K562 (cell line): ENCODE results near the gene NTRK1. TPM values are rescaled to one million over a fixed set of nuclear protein-coding genes. Genes with fewer than 3 reads are reported as not detected.
A peak's percentile ranks its signal among the peaks of the same experiment; 100 is the strongest.

ENCODE experiments used
- ARID1B ChIP-seq: fragments of 450-650 bp; IDR thresholded peaks from 2 replicates; pipeline ENCODE4 v1.6.1; 2016; ENCODE audit warnings: antibody characterized with exemption, mild to moderate bottlenecking, inconsistent platforms
- ASH1L ChIP-seq: fragments of 450-650 bp; IDR thresholded peaks from 2 replicates; pipeline ENCODE4 v1.6.1; 2018; ENCODE audit warnings: borderline replicate concordance, mild to moderate bottlenecking, low read depth; ENCODE audit not compliant: partially characterized antibody
- ATF3 ChIP-seq, 2 experiments: fragments of 450-650 bp in 1 of 2; sonication (generic) in 1 of 2; formaldehyde crosslinking in 1 of 2; IDR thresholded peaks in 1 of 2; conservative IDR thresholded peaks in 1 of 2; 2 replicates each; pipeline versions ENCODE4 v1.6.1 to v1.8.1; 2016 to 2023; ENCODE audit warnings: mild to moderate bottlenecking in 2 of 2, moderate library complexity in 2 of 2, inconsistent platforms in 1 of 2, missing genetic modification reagents in 1 of 2
- CREB5 ChIP-seq: fragments of 250-450 bp; sonication (Bioruptor Pico); IDR thresholded peaks from 2 replicates; pipeline ENCODE4 v1.5.0; 2020; ENCODE audit warnings: mild to moderate bottlenecking
- DPF2 ChIP-seq: fragments of 450-650 bp; IDR thresholded peaks from 2 replicates; pipeline ENCODE4 v1.6.1; 2016
- EWSR1 ChIP-seq: fragments of 450-650 bp; IDR thresholded peaks from 2 replicates; pipeline ENCODE4 v1.6.1; 2018; ENCODE audit warnings: borderline replicate concordance, mild to moderate bottlenecking, low read depth, moderate library complexity; ENCODE audit not compliant: partially characterized antibody
- FOXJ2 ChIP-seq: fragments of 200-800 bp; sonication (Bioruptor generic); IDR thresholded peaks from 2 replicates; pipeline ENCODE4 v1.6.1; 2016; ENCODE audit warnings: missing genetic modification characterization, missing compliant biosample characterization
- MXD1 ChIP-seq: fragments of 250-450 bp; sonication (Bioruptor Pico); IDR thresholded peaks from 2 replicates; pipeline ENCODE4 v1.8.0; 2021; ENCODE audit warnings: borderline replicate concordance, mild to moderate bottlenecking, moderate library complexity; ENCODE audit not compliant: poor library complexity, severe bottlenecking
- NBN ChIP-seq: fragments of 450-650 bp; IDR thresholded peaks from 2 replicates; pipeline ENCODE4 v1.6.1; 2016; ENCODE audit warnings: low read depth, mild to moderate bottlenecking
- NONO ChIP-seq, 2 experiments: fragments of 200-400 bp in 1 of 2; fragments of 450-650 bp in 1 of 2; formaldehyde crosslinking in 1 of 2; IDR thresholded peaks; 2 replicates each; pipeline ENCODE4 v1.6.1; 2017; ENCODE audit warnings: low read depth in 2 of 2, mild to moderate bottlenecking in 2 of 2, moderate library complexity in 2 of 2, low read length in 1 of 2
- NR2C2 ChIP-seq, 2 experiments: fragments of 200-800 bp in 1 of 2; sonication (Bioruptor generic) in 1 of 2; sonication (generic) in 1 of 2; formaldehyde crosslinking in 1 of 2; IDR thresholded peaks; 2 replicates each; pipeline versions ENCODE4 v1.6.1 to v1.8.0; 2016 to 2022; ENCODE audit warnings: mild to moderate bottlenecking in 1 of 2, missing compliant biosample characterization in 1 of 2, missing genetic modification characterization in 1 of 2, missing genetic modification reagents in 1 of 2
- NR4A1 ChIP-seq, 2 experiments: fragments of 250-450 bp in 1 of 2; fragments of 450-650 bp in 1 of 2; sonication (Bioruptor Pico) in 1 of 2; IDR thresholded peaks; 2 replicates each; pipeline versions ENCODE4 v1.4.0 to v1.6.1; 2016 to 2020; ENCODE audit warnings: mild to moderate bottlenecking in 2 of 2, missing compliant biosample characterization in 1 of 2, missing genetic modification characterization in 1 of 2, moderate library complexity in 1 of 2
- PHF20 ChIP-seq: fragments of 450-650 bp; IDR thresholded peaks from 2 replicates; pipeline ENCODE4 v1.6.1; 2018; ENCODE audit not compliant: partially characterized antibody
- PML ChIP-seq: IDR thresholded peaks from 2 replicates; pipeline ENCODE4 v1.6.1; 2012; ENCODE audit warnings: low read length, inconsistent platforms
- POLR2AphosphoS2 ChIP-seq: IDR thresholded peaks from 2 replicates; pipeline ENCODE4 v1.6.1; 2012; ENCODE audit warnings: low read length, improper control_type of control experiment
- RBM22 ChIP-seq: fragments of 200-400 bp; formaldehyde crosslinking; IDR thresholded peaks from 2 replicates; pipeline ENCODE4 v1.6.1; 2018; ENCODE audit warnings: low read length, low read depth; ENCODE audit not compliant: poor library complexity, severe bottlenecking
- RNF2 ChIP-seq: sonication (generic); IDR thresholded peaks from 2 replicates; pipeline ENCODE4 v1.6.1; 2016
- SIN3A ChIP-seq, 2 experiments: fragments of 150-350 bp in 1 of 2; IDR thresholded peaks; 2 replicates each; pipeline ENCODE4 v1.6.1; 2011 to 2016; ENCODE audit warnings: borderline replicate concordance in 2 of 2, low read depth in 2 of 2, low read length in 2 of 2, mild to moderate bottlenecking in 2 of 2, moderate library complexity in 2 of 2; ENCODE audit not compliant: control insufficient read depth in 1 of 2
- TAF15 ChIP-seq: fragments of 200-400 bp; formaldehyde crosslinking; IDR thresholded peaks from 2 replicates; pipeline ENCODE4 v1.6.1; 2017; ENCODE audit warnings: mild to moderate bottlenecking, low read depth, low read length, moderate library complexity
- TAF7 ChIP-seq: fragments of 450-650 bp; IDR thresholded peaks from 2 replicates; pipeline ENCODE4 v1.6.1; 2016; ENCODE audit warnings: missing genetic modification characterization, missing compliant biosample characterization
- TCFL5 ChIP-seq: fragments of 250-450 bp; sonication (Bioruptor Pico); conservative IDR thresholded peaks from 2 replicates; pipeline ENCODE4 v1.6.1; 2021; ENCODE audit warnings: mild to moderate bottlenecking, moderate library complexity, matching md5 sums
- TRIM24 ChIP-seq, 2 experiments: fragments of 450-650 bp; IDR thresholded peaks; 2 replicates each; pipeline ENCODE4 v1.6.1; 2016
- ZBED1 ChIP-seq: IDR thresholded peaks from 2 replicates; pipeline ENCODE4 v1.6.1; 2014
- ZNF146 ChIP-seq: IDR thresholded peaks from one replicate; pipeline ENCODE4 v1.6.1; 2018; ENCODE audit warnings: missing compliant biosample characterization; ENCODE audit not compliant: unreplicated experiment
- ZNF175 ChIP-seq: fragments of 200-800 bp; sonication (Bioruptor generic); IDR thresholded peaks from 2 replicates; pipeline ENCODE4 v1.6.1; 2016; ENCODE audit warnings: low read depth, mild to moderate bottlenecking, missing genetic modification characterization, missing compliant biosample characterization
- ZNF239 ChIP-seq: fragments of 250-450 bp; sonication (Bioruptor Pico); IDR thresholded peaks from 2 replicates; pipeline ENCODE4 v1.4.0; 2020; ENCODE audit warnings: mild to moderate bottlenecking
- ZNF311 ChIP-seq: fragments of 250-450 bp; sonication (Bioruptor Pico); IDR thresholded peaks from 2 replicates; pipeline ENCODE4 v1.4.0; 2020; ENCODE audit warnings: mild to moderate bottlenecking, moderate library complexity
- ZNF431 ChIP-seq: sonication (generic); formaldehyde crosslinking; IDR thresholded peaks from 2 replicates; pipeline ENCODE4 v1.8.0; 2022; ENCODE audit warnings: mild to moderate bottlenecking, missing genetic modification reagents
- polyA plus RNA-seq, 8 experiments: library from polyadenylated mRNA; depleted of rRNA in 4 of 8; stranded (reverse) in 5 of 8; unstranded in 3 of 8; fragments of >200 nt; fragmentation: Nextera tagmentation in 2 of 8; fragmentation: Illumina TruSeq in 1 of 8; extraction: Ambion mirVana in 2 of 8; extraction: Trizol in 1 of 8; gene quantifications; 2 replicates each; pipeline versions ENCODE4 v1.2.1 to v1.2.3, GENCODE V29; 2011 to 2014; ENCODE audit warnings: inconsistent platforms in 1 of 8, missing spikeins in 1 of 8
- total RNA-seq, 7 experiments: library from RNA; depleted of rRNA in 6 of 7; stranded (reverse); fragments of >200 nt in 6 of 7; fragmentation: Illumina TruSeq in 2 of 7; extraction: Trizol in 2 of 7; gene quantifications; 2 replicates each; pipeline versions ENCODE4 v1.2.1 to v1.2.3, GENCODE V29; 2011 to 2021; ENCODE audit warnings: low replicate concordance in 1 of 7

The NTRK1 gene
- total and polyA plus RNA-seq, 9 of the 15 experiments (the other 6 are each of a cell fraction or from before 2014, with no cell fraction given) = 0.46 to 30.0 (median 7.9) TPM

- TF ChIP-seq ZNF311 (CRISPR knock-in tag) = 0 out of 2 replicates have a peak, but pooled peaks have one; percentile 30
- TF ChIP-seq ASH1L = no peak
- no peak for TF ChIP-seq NR2C2 (CRISPR knock-in tag; IDR thresholded peaks at IDR 0.05)
- TF ChIP-seq NR2C2 (tag; IDR thresholded peaks at IDR 0.05) = no peak
- TF ChIP-seq TAF15 = no peak
- no peak for TF ChIP-seq TCFL5 (CRISPR knock-in tag)
- peak; percentile 96 for TF ChIP-seq ATF3 (IDR thresholded peaks at IDR 0.05)
- TF ChIP-seq ATF3 (CRISPR knock-in tag; conservative IDR thresholded peaks at IDR 0.05) = peak; percentile 94; the same call in 1 of the 2 replicates
- no peak for TF ChIP-seq RBM22
- TF ChIP-seq TAF7 (tag) = no peak
- TF ChIP-seq DPF2 = peak; percentile 94
- TF ChIP-seq FOXJ2 (tag) = no peak
- TF ChIP-seq RNF2 = peak; percentile 90
- TF ChIP-seq ZBED1 = no peak
- peak; percentile 90 for TF ChIP-seq ARID1B
- no peak for TF ChIP-seq ZNF239 (CRISPR knock-in tag)
- no peak for TF ChIP-seq PML
- no peak for TF ChIP-seq NR4A1 (CRISPR knock-in tag; IDR thresholded peaks at IDR 0.05)
- no peak for TF ChIP-seq NR4A1 (tag; IDR thresholded peaks at IDR 0.05)
- peak in 1 of 2 experiments; percentile 48; a peak in 1 of 4 replicates for TF ChIP-seq SIN3A (IDR thresholded peaks at IDR 0.05; ENCODE audit: borderline replicate concordance in 2 of 2, control insufficient read depth in 1 of 2, low read depth in 2 of 2, low read length in 2 of 2)
- no peak for TF ChIP-seq PHF20
- peak; percentile 81 for TF ChIP-seq NBN
- TF ChIP-seq MXD1 = no peak
- TF ChIP-seq POLR2AphosphoS2 = no peak
- no peak for TF ChIP-seq ZNF431 (CRISPR knock-in tag)
- no peak for TF ChIP-seq EWSR1
- peak in 1 of 2 experiments; percentile 80; a peak in 1 of 4 replicates for TF ChIP-seq NONO (IDR thresholded peaks at IDR 0.05; ENCODE audit: low read depth in 2 of 2, low read length in 1 of 2)
- peak in 1 of 2 experiments; percentile 77; a peak in 1 of 4 replicates for TF ChIP-seq TRIM24 (IDR thresholded peaks at IDR 0.05)
- TF ChIP-seq ZNF146 = no peak
- TF ChIP-seq CREB5 = no peak
- 0 out of 2 replicates have a peak, but pooled peaks have one; percentile 46 for TF ChIP-seq ZNF175 (CRISPR knock-in tag)
Observed at GRCh38 chr1:156914440-156914856, 53.8 kb downstream of the NTRK1 start (continued).
